ENCODE data around the gene PIP4K2C. TPM values are rescaled to one million over a fixed set of nuclear protein-coding genes. Genes with fewer than 3 reads are reported as not detected.

The PIP4K2C gene
- 11.0 and 19.4 TPM in 2 replicates for total RNA-seq

GRCh38 chr12:57590864-57591781 lies at the start of gene PIP4K2C:
Gene PIP4K2C (plus strand): TSS chr12:57591192. CDS start chr12:57591290, 98 bp downstream.

GRCh38 chr12:57546438-57547287 lies 44.3 kb upstream of the PIP4K2C start, which contains the start of gene DCTN2:
Gene DCTN2 (minus strand): TSS chr12:57547192. CDS start chr12:57547063, 129 bp downstream.

GRCh38 chr12:57549909-57550640 lies 40.9 kb upstream of the PIP4K2C start, which contains the start of gene KIF5A:
Gene KIF5A (plus strand): TSS chr12:57550044. CDS start chr12:57550272, 228 bp downstream.

GRCh38 chr12:57604454-57604991 lies 13.5 kb downstream of the PIP4K2C start, which contains the start of gene DTX3:
Gene DTX3 (plus strand): TSS chr12:57604824. CDS start chr12:57606518, 1,694 bp downstream.

GRCh38 chr12:57611108-57611826 lies 20.3 kb downstream of the PIP4K2C start, which contains the start of gene ARHGEF25:
Gene ARHGEF25 (plus strand): TSS chr12:57611435. CDS start chr12:57611895, 460 bp downstream.

GRCh38 chr12:57632958-57633840 lies 42.2 kb downstream of the PIP4K2C start, which contains the start of gene B4GALNT1:
Gene B4GALNT1 (minus strand): TSS chr12:57633201. CDS start chr12:57632132, 1,069 bp downstream.

Other genes starting within 250 kb of the PIP4K2C start
- gene R3HDM2, start 160.1 kb upstream of the PIP4K2C start, total RNA-seq, result 15.2 and 18.1 TPM in 2 replicates
- gene INHBC, start 156.4 kb upstream of the PIP4K2C start, total RNA-seq, result not detected in 2 replicates
- 0.36 and 1.1 TPM in 2 replicates for gene INHBE, start 135.9 kb upstream of the PIP4K2C start, total RNA-seq
- not detected in 2 replicates for gene GLI1, start 131.4 kb upstream of the PIP4K2C start, total RNA-seq
- gene ARHGAP9, start 111.3 kb upstream of the PIP4K2C start, total RNA-seq, result under 0.01 and 2.9 TPM in 2 replicates
- 82.6 and 93.7 TPM in 2 replicates for gene MARS1, start 103.1 kb upstream of the PIP4K2C start, total RNA-seq
- gene DDIT3, start 70.7 kb upstream of the PIP4K2C start, total RNA-seq, result 43.5 and 52.7 TPM in 2 replicates
- 9.9 and 15.0 TPM in 2 replicates for gene MBD6, start 68.4 kb upstream of the PIP4K2C start, total RNA-seq
- gene DCTN2, start 44.0 kb upstream of the PIP4K2C start, total RNA-seq, result 126 and 150 TPM in 2 replicates
- not detected in 2 replicates for gene KIF5A, start 41.1 kb upstream of the PIP4K2C start, total RNA-seq
- gene DTX3, start 13.6 kb downstream of the PIP4K2C start, total RNA-seq, result 4.7 and 5.3 TPM in 2 replicates
- 10.5 and 11.0 TPM in 2 replicates for gene ARHGEF25, start 20.2 kb downstream of the PIP4K2C start, total RNA-seq
- 0.16 and 0.18 TPM in 2 replicates for gene B4GALNT1, start 42.0 kb downstream of the PIP4K2C start, total RNA-seq
- 310 and 312 TPM in 2 replicates for gene OS9, start 102.9 kb downstream of the PIP4K2C start, total RNA-seq
- 0.18 and 0.32 TPM in 2 replicates for gene AGAP2, start 147.6 kb downstream of the PIP4K2C start, total RNA-seq
- gene TSPAN31, start 153.8 kb downstream of the PIP4K2C start, total RNA-seq, result 70.0 and 70.2 TPM in 2 replicates
- gene CDK4, start 161.1 kb downstream of the PIP4K2C start, total RNA-seq, result 155 and 176 TPM in 2 replicates
- 2.9 and 3.2 TPM in 2 replicates for gene MARCHF9, start 163.9 kb downstream of the PIP4K2C start, total RNA-seq
- 11.4 TPM in 1 of 2 replicates, not detected in the other for gene CYP27B1, start 175.9 kb downstream of the PIP4K2C start, total RNA-seq
- 11.8 and 16.6 TPM in 2 replicates for gene METTL1, start 180.9 kb downstream of the PIP4K2C start, total RNA-seq
- gene EEF1AKMT3, start 181.4 kb downstream of the PIP4K2C start, total RNA-seq, result 8.7 and 14.6 TPM in 2 replicates
- 15.5 and 25.4 TPM in 2 replicates for gene TSFM, start 191.6 kb downstream of the PIP4K2C start, total RNA-seq
- 2.2 and 2.8 TPM in 2 replicates for gene AVIL, start 227.5 kb downstream of the PIP4K2C start, total RNA-seq

All from cardiac atrium fibroblast (primary cell).